ENCODE results near the gene KLHL25. TPM values are rescaled to one million over a fixed set of nuclear protein-coding genes. Genes with fewer than 3 reads are reported as not detected.

The KLHL25 gene
- total RNA-seq, 1 experiment from 2014 or later: 18.4 TPM

- H3K18ac ChIP-seq (ENCODE audit: insufficient read length, low read depth, low read length): no peak overlapping the region
- H2BK120ac ChIP-seq (ENCODE audit: low read depth, low read length, poor library complexity, severe bottlenecking): no peak overlapping the region
- Mint-ChIP-seq H3K4me3 (no peak overlapping the region), H3K27ac (no peak overlapping the region), H3K4me1 (no peaks in the 10 kb centered on the region), H3K27me3 (ENCODE audit: low read depth) (no peaks in the 10 kb centered on the region), H3K9me3 (no peaks in the 10 kb centered on the region; a peak in 1 of 5 replicates), H3K36me3 (ENCODE audit: insufficient read depth in 1 of 3, low read depth in 3 of 3) (peaks cover 15 to 43% (median 32%) of the 10 kb centered on the region in 3 experiments)
- H2BK12ac ChIP-seq (ENCODE audit: insufficient read length, low read depth, low read length): no peak overlapping the region
- no peaks in the 10 kb centered on the region for H3K79me2 ChIP-seq (ENCODE audit: insufficient read depth, low read length)
- H3T11ph ChIP-seq (ENCODE audit: low read length): no peak overlapping the region
- H3K4me2 ChIP-seq (ENCODE audit: insufficient read depth, insufficient read length, low read length): no peak overlapping the region
- no peak overlapping the region for H3K23ac ChIP-seq (ENCODE audit: insufficient read length, low read depth, low read length)
- no peak overlapping the region for H3K56ac ChIP-seq (ENCODE audit: insufficient read length, low read depth, low read length)
- H3K23me2 ChIP-seq (ENCODE audit: insufficient read length, low read depth, low read length, poor library complexity, severe bottlenecking): no peaks in the 10 kb centered on the region
- H2BK5ac ChIP-seq (ENCODE audit: insufficient read length, low read length): no peak overlapping the region
- no peaks in the 10 kb centered on the region for H3K4me1 ChIP-seq (ENCODE audit: insufficient read depth, low read length)
- no peak overlapping the region for H3K9ac ChIP-seq (ENCODE audit: extremely low read depth, insufficient read length, low read length)
- WGBS (ENCODE audit: extremely low coverage, insufficient read length, low lambda C conversion rate): no CpG with 5 or more reads among the region's 2 CpGs
- H3K9me3 ChIP-seq (ENCODE audit: control insufficient read depth, low read depth, low read length): no peaks in the 10 kb centered on the region
- H2BK15ac ChIP-seq (ENCODE audit: low read depth, low read length): no peak overlapping the region
- no peak overlapping the region for H3K14ac ChIP-seq (ENCODE audit: insufficient read depth, low read length)
- no peak overlapping the region for H3K27ac ChIP-seq (ENCODE audit: insufficient read length, low read depth, low read length)
- no peak overlapping the region for H4K91ac ChIP-seq (ENCODE audit: insufficient read length, low read depth, low read length)
- DNase-seq: no peak
- no peaks in the 10 kb centered on the region for H3K79me1 ChIP-seq (ENCODE audit: insufficient read depth, low read depth, low read length, poor library complexity, severe bottlenecking)
- no peak overlapping the region for H2AK5ac ChIP-seq (ENCODE audit: insufficient read length, low read length)
- no peak overlapping the region for H4K8ac ChIP-seq (replicated peaks; ENCODE audit: insufficient read length, low read depth, low read length)
- no peak overlapping the region for H3K4ac ChIP-seq (ENCODE audit: low read depth, low read length)
- no peak overlapping the region for H4K5ac ChIP-seq (ENCODE audit: insufficient read length, low read depth, low read length)
- H2BK20ac ChIP-seq (ENCODE audit: low read depth, low read length, poor library complexity, severe bottlenecking): no peak overlapping the region
- no peaks in the 10 kb centered on the region for H4K20me1 ChIP-seq (ENCODE audit: control insufficient read depth, insufficient read depth, insufficient read length)
- no peak for TF ChIP-seq CTCF (conservative IDR thresholded peaks at IDR 0.05)
- no peaks in the 10 kb centered on the region for H3K27me3 ChIP-seq (ENCODE audit: insufficient read depth, low read length)
- no peak overlapping the region for H2AFZ ChIP-seq (ENCODE audit: low read length)
These were observed 67.7 kb downstream of the KLHL25 start for GRCh38 chr15:85727068-85727467.
